Tibial nerve (tissue), 4 donors: ENCODE results near the gene POGLUT2.

Experiments used
- EP300 ChIP-seq, 2 donors: sonication (generic); formaldehyde crosslinking; IDR thresholded peaks; one replicate each; pipeline ENCODE4 v1.6.1; 2017; ENCODE audit warnings: antibody characterized with exemption in 2 of 2, mild to moderate bottlenecking in 1 of 2
- POLR2A ChIP-seq, 2 donors: fragments of 450-650 bp; IDR thresholded peaks; one replicate each; pipeline ENCODE4 v1.6.1; 2017; ENCODE audit warnings: antibody characterized with exemption in 2 of 2, mild to moderate bottlenecking in 2 of 2, moderate library complexity in 2 of 2
- TF ChIP-seq, protein P1 (sequence below), 5 experiments: fragments of 200-600 bp in 3 of 5; fragments of 450-650 bp in 2 of 5; sonication (generic) in 3 of 5; IDR thresholded peaks; one replicate each; pipeline ENCODE4 v1.5.1; 2016 to 2019; ENCODE audit warnings: antibody characterized with exemption in 5 of 5, mild to moderate bottlenecking in 3 of 5, moderate library complexity in 2 of 5

DNA sequence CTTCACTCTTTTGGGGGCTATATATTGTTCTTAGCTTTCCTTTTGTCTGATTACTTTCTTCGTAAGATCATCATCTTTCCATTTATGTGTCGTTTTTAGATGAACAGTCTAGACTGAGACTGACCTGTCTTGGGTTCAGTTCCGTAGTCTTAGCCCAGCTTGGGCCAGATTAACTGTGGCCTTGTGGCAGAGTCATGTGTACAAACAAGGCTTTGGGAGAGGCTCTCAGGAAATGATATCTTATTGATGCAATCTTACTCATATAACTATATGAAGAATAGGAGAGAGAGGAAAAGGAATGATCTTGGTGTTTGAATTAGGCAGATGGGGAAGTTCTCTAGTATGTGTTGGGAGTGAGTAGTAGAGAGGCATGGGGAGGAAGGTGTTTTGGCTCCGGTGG is 40.2 kb upstream of the POGLUT2 start:
- TF ChIP-seq, protein P1, sequence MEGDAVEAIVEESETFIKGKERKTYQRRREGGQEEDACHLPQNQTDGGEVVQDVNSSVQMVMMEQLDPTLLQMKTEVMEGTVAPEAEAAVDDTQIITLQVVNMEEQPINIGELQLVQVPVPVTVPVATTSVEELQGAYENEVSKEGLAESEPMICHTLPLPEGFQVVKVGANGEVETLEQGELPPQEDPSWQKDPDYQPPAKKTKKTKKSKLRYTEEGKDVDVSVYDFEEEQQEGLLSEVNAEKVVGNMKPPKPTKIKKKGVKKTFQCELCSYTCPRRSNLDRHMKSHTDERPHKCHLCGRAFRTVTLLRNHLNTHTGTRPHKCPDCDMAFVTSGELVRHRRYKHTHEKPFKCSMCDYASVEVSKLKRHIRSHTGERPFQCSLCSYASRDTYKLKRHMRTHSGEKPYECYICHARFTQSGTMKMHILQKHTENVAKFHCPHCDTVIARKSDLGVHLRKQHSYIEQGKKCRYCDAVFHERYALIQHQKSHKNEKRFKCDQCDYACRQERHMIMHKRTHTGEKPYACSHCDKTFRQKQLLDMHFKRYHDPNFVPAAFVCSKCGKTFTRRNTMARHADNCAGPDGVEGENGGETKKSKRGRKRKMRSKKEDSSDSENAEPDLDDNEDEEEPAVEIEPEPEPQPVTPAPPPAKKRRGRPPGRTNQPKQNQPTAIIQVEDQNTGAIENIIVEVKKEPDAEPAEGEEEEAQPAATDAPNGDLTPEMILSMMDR (IDR thresholded peaks at IDR 0.05): no peak
- no peak for TF ChIP-seq POLR2A (IDR thresholded peaks at IDR 0.05)
- TF ChIP-seq EP300 (IDR thresholded peaks at IDR 0.05): no peak
